NK-92 (cell line): ENCODE data around the gene CROCC.
"Not testable (repeated sequence)": the region's sequence is repeated elsewhere in the genome, so short reads cannot be mapped to it uniquely, and the experiment has no call there.

Source experiments
- DNase-seq: peaks from one replicate; lab custom pipeline; 2025; ENCODE audit not compliant: unreplicated experiment; lab: John Stamatoyannopoulos, UW

The CROCC gene

DNA sequence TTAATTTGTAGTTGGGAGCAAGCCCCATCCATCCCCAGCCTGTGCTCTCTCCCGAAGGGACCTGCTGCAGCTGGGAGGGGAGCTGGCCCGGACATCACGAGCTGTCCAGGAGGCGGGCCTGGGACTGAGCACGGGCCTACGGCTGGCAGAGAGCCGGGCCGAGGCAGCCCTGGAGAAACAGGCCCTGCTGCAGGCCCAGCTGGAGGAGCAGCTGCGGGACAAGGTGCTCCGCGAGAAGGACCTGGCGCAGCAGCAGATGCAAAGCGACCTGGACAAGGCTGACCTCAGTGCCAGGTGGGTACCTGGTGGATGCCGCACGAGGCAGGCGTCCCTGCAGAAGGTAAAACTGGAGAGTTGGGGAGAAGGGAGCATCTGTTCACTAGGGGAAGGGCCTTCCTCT is 14.8 kb downstream of the CROCC start:
- DNase-seq: not testable (repeated sequence)

DNA sequence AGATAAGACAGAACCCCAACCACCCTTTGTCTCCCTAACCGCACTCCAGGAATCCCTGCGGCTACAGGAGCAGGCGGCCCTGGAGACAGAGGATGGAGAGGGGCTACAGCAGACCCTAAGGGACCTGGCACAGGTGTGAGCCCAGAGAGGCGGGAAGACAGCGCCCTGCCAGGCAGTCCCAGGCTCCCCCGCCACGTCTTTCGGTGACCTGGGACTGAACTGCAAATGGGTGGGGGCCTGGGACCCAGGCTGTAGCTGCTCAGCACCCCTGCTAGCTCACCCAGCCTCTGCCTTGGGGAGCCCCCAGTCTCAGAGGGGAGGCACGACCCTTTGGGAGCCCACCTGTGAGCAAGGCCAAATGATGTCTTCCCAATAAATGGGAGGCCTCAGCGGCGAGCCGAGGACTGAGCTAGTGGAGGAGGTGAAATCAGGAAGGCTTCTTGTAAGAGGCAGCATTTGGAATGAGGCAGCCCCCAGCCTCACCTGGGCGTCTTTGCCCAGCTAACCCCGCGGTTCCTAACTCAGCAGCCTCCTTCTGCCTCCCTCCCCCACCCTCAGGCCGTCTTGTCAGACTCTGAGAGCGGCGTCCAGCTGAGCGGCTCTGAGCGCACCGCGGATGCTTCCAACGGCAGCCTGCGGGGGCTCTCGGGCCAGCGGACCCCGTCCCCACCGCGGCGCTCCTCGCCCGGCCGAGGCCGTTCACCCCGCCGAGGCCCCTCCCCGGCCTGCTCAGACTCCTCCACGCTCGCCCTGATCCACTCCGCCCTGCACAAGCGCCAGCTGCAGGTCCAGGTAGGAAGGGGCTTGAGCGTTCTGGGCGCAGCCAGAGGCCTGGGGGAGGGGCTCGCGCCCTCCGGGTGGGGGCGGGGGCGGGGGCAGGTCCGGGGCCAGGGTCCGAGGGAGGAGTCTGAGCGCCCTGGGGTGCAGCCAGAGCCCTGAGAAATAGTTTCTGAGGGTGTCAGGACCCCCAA is 16.9 kb downstream of the CROCC start:
- DNase-seq: no peak

DNA sequence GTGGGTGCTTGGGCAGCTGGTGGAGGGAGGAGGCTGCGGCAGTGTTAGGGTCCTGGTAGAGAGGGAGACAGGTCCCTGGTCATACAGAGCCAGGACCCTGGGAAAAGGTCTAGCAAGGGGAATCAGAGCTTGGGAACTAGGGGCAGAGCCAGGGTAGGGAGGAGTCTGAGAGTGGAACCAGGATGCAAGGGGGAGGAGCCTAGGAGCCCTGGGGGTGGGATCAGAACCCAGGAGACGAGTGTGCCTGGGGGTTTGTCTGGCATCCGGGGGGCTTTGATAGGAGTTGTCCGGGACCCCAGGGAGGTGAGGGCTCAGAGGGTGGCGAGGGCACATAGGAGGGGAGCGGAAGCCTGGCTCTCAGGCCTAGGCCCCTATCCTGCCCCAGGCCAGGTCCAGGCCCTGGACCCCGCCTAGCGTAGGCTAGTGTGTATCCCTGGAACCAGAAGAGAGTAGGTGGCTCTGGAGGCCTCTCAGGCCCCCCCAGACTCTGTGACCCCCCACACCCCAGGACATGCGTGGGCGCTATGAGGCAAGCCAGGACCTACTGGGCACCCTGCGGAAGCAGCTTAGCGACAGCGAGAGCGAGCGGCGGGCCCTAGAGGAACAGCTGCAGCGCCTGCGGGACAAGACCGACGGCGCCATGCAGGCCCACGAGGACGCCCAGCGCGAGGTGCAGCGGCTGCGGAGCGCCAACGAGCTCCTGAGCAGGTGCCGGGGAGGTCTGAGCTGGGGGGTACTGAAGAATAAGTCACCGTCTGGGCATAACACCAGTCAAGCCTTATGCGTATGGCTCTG is 17.9 kb downstream of the CROCC start:
- DNase-seq: not testable (repeated sequence)

DNA sequence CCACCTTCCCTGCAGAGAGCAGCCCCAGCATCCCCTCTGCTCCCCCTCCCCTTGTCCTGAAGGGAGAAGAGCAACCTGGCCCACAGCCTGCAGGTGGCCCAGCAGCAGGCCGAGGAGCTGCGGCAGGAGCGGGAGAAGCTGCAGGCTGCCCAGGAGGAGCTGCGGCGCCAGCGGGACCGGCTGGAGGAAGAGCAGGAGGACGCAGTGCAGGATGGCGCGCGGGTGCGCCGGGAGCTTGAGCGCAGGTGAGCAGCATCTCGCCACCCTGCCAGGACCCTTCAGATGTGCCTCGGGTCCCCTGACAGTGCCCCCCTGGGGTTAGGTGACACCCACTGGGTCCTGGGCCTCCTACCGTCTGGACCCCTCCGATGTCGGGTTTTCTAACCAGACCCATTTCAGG is 22.3 kb downstream of the CROCC start:
- no peak for DNase-seq

DNA sequence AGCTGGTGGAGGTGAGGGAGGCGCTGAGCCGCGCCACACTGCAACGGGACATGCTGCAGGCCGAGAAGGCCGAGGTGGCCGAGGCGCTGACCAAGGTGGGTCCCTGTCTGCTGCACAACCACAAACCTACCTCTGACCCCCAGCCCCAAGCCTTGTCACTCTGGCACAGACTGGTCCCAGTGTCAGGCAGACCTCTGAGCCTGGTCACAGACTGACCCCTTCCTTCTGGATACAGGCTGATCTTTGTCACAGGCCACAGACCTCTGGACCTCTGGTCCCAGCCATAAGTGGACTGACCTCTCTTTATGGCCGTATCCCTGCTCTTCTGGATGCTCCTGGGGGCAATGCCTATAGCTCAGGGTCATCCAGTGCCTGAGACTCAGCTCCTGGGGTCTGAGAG is 23.8 kb downstream of the CROCC start:
- not testable (repeated sequence) for DNase-seq

DNA sequence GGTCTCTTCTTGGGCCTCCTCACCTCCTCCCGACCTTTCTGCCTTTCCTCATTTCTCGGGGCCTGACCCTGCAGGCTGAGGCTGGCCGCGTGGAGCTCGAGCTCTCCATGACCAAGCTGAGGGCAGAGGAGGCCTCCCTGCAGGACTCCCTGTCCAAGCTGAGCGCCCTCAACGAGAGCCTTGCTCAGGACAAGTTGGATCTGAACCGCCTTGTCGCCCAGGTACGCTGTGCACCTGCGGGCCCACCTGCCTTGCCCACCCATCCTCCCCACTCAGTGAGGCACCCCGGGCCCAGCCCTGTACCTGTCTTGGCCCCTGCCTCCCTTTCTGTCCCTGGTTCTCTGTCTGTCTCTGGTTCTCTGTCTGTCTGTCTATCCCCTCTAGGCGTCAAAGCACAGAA is 24.5 kb downstream of the CROCC start:
- not testable (repeated sequence) for DNase-seq

DNA sequence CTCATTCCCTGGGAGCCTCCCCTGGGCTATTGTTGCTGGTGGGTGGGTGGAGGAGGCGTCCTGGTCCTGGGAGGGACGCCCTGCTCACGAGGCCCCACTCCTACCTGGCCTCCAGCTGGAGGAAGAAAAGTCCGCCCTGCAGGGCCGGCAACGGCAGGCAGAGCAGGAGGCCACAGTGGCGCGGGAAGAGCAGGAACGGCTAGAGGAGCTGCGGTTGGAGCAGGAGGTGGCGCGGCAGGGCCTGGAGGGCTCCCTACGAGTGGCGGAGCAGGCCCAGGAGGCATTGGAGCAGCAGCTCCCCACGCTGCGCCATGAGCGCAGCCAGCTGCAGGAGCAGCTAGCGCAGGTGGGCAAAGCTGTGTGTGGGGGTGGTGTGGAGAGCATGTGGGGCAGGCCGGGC is 24.9 kb downstream of the CROCC start:
- DNase-seq: no peak

DNA sequence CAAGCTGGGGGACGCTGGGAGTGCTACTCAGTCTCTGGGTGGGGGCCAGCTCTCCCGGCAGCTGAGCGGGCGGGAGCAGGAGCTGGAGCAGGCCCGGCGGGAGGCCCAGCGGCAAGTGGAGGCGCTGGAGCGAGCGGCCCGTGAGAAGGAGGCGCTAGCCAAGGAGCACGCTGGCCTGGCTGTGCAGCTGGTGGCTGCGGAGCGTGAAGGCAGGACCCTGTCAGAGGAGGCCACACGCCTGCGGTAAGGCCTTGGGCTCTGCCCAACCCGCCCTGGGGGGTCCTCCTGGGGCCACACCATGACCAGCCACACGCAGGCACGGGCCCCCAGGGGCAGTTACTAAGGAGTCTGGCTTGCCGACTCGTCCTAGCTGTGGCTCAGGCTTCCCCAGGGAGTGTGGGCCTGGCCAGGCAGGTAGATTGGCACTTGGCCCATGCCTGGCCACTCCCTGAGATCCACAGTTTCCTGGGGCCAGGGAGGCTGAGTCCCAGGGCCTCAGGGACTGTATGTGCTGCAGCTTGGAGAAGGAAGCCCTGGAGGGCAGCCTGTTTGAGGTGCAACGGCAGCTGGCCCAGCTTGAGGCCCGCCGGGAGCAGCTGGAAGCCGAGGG is 26.7 kb downstream of the CROCC start:
- not testable (repeated sequence) for DNase-seq

DNA sequence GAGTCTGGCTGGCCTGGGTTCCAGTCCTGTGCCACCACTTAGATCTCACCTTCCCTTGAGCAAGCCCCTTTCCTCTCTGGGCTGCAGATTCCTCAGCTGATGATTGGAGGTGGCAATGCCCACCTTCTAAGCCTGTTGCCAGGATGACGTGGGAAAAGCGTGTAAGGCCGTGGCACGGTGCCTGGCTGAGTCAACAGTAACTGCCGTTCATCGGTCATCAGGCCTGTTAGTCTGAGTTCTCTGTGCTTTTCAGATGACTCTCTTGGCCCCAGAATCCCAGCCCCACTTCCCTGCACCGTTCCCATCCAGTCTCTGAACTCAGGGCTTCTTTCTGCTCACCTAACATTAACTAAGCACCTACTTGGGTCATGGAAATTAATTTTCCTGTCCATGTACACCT is 27.3 kb downstream of the CROCC start:
- DNase-seq: not testable (repeated sequence)

DNA sequence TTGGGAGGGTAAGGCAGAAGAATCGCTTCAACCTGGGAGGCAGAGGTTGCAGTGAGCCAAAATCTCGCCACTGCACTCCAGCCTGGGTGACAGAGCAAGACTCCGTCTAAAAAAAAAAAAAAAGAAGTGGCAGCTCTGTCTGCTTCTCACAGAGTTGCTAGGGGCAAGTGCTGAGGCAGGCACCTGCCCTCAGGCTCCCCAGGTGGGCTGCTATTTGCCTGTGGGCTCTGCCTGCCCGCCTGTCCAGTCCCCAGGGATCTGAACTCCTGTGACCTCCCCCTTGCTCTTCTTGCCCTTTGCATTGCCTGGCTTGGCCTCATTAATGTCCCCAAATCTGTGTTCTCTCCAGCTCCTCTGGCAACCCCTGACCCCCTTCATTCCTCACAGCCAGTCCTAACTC is 30.6 kb downstream of the CROCC start:
- DNase-seq: not testable (repeated sequence)

DNA sequence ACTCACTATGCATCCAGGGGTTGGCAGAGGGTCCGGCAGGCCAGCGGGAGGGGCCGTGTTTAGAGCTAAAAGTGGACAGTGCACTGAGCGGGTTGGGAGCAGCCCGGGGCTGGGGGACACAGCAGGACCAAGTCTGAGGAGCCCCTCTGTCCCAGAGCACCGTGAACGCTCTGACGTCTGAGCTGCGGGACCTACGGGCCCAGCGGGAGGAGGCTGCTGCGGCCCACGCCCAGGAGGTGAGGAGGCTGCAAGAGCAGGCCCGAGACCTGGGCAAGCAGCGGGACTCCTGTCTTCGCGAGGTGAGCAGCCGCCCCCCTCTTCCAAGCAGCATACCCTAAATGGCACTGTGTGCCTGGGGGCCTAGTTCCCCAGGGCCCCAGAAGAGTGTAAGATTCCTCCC is 32.8 kb downstream of the CROCC start:
- no peak for DNase-seq

DNA sequence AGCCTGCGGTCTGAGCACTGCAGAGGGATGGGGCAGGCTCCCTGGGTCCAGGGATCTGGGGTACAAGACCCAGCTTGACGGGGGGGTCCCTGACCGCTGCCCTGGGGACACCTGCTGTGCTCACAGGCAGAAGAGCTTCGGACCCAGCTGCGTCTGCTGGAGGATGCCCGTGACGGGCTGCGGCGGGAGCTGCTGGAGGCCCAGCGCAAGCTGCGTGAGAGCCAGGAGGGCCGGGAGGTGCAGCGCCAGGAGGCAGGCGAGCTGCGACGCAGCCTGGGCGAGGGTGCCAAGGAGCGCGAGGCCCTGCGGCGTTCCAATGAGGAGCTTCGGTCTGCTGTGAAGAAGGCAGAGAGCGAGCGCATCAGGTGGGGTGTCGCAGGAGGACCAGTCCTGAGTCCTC is 33.5 kb downstream of the CROCC start:
- no peak for DNase-seq

DNA sequence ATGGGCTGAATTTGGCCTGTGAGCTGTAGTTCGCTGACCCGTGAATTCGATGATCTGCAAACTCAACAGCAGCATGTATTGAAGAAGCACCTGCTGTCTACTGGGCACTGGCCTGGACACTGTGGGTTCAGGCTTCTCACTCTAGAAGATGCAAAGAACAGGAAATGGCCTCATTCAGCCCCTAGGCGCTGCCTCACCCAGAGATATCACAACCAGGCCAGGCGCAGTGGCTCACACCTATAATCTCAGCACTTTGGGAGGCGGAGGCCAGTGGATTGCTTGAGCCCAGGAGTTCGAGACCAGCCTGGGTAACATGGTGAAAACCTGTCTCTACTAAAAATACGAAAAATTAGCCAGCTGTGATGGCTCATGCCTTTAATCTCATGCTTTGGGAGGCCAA is 35.0 kb downstream of the CROCC start:
- no peak for DNase-seq

DNA sequence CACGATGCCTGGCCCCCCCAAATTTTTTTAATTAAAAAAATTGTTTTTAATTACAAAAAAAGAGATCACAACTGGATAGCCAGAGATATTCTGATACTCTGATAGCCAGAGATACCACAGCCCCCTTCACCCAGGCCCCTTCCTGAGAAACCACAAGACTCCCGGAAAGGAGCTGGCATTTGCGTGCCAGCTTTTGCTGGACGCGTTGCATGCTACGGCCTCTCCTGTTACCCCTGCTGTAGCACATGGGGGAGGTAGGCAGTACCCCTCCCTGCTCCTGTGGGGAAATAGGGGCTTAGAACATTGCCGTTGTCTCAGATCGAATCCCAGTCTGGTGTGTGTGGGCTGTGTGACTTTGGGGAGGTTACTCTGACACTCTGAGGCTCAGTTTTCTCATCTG is 36.0 kb downstream of the CROCC start:
- DNase-seq: no peak

DNA sequence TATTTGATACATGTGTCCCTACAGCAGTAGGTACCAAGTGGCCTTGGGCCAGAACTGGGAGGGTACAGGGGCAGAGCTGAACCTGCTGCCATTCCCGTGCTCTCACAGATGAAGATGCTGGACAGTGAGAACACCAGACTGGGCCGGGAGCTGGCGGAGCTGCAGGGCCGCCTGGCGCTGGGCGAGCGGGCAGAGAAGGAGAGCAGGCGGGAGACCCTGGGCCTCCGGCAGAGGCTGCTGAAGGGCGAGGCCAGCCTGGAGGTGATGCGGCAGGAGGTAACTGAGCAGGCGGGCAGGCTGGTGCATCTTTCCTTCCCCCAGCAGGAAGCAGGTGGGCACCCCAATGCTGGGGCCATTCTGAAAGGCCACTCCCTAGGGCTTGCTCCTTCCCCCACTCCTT is 36.7 kb downstream of the CROCC start:
- no peak for DNase-seq

DNA sequence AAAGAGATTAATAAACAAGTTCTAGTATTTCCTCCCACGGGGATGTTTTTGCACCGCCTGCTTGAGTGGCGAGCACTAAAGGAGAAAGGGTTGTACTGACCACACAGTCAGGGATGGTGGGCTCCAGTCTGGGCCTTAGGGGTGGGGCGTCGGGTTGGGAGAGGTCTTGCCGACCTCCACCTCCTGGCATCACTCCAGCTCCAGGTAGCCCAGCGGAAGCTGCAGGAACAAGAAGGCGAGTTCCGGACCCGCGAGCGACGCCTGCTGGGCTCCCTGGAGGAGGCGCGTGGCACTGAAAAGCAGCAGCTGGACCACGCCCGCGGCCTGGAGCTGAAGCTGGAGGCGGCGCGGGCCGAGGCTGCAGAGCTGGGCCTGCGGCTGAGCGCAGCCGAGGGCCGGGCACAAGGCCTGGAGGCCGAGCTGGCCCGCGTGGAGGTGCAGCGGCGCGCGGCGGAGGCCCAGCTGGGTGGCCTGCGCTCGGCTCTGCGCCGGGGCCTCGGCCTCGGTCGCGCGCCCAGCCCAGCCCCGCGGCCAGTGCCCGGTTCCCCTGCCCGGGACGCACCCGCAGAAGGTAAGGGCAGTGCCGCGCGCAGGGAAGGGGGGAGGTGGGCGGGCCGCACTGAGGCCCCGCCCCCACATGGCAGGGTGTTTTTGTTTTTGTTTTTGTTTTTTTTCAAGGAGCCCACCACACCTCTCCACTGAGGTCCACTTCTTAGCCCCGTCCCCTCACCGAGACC is 39.0 kb downstream of the CROCC start:
- no peak for DNase-seq

DNA sequence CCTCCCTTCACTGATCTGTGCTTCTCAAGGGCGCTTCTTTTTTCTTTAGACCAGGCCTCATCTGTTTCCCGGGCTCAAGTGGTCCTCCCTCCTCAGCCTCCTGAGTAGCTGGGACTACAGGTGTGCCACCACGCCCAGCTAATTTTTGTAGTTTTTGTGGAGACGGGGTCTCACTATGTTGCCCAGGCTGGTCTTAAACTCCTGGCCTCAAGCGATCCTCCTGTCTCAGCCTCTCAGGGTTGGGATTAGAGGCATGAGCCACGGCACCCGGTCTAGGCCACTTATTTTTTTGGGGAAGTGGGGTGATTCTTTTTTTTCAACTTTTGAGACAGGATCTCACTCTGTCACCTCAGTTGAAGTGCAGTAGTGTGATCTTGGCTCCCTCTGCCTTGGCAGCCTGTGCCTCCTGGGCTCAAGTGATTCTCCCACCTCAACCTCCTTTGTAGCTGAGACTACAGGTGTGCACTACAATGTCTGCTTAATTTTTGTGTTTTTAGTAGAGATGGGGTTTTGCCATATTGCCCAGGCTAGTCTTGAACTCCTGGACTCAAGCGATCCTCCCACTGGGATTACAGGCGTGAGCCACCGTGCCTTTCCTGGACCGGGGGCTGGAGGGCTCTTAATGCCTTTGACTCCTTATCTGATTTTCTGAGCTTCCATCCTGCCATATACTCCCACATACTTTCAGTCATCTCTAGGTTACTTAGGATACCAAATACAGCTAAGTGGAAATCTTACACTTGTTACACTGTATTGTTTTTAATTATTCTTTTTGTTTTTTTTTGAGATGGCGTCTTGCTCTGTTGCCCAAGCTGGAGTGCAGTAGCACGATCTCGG is 39.8 kb downstream of the CROCC start:
- DNase-seq: no peak

DNA sequence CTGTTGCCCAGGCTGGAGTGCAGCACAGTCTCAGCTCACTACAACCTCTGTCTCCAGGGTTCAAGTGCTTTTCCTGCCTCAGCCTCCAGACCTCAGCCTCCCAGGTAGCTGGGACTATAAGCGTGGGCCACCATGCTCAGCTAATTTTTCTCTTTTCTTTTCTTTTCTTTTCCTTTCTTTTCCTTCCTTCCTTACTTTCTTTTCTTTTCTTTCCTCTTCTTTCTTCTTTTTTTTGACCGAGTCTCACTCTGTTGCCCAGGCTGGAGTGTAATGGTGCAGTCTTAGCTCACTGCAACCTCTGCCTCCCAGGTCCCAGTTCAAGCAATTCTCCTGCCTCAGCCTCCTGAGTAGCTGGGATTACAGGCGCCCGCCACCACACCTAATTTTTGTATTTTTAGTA is 42.4 kb downstream of the CROCC start:
- DNase-seq: not testable (repeated sequence)

DNA sequence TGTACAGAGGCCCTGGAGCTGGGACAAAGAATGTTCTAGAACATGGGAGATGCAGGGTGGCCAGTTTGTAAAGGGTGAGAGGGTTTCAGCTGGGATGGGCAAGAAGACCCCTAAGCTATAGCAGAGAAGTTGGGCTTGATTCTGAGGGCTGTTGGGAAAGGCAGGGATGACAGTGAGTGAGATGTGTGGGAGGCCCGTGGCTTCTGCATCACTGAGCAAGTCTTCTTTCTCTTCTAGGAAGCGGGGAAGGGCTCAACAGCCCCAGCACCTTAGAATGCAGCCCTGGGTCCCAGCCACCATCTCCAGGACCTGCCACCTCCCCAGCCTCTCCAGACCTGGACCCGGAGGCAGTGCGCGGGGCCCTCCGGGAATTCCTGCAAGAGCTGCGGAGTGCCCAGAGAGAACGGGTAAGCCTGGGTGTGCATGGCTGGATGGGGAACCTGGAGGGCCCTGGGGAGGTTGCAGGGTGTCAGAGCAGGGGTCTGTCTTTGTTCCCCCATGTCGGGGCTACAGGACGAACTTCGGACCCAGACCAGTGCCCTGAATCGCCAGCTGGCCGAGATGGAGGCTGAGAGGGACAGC is 43.8 kb downstream of the CROCC start:
- DNase-seq: no peak

DNA sequence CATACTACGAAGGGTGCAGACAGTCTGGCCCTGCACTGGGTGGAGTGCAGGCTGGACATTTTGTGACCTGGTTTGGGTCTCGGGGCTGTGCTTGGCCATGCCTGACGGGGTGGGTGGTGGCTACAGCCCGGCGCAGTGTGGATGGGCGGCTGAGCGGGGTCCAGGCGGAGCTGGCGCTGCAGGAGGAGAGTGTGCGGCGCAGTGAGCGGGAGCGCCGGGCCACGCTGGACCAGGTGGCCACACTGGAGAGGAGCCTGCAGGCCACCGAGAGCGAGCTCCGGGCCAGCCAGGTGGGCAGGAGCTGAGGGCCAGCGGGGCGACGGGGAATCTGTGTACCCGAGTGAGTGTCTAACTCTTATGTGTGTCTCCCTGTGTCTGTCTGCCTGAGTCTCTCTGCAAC is 44.6 kb downstream of the CROCC start:
- no peak for DNase-seq
